ENCODE measurements around the gene RAP1B.

GRCh38 chr12:68601767-68602166, 8.9 kb upstream of the RAP1B start:
- TF ChIP-seq RAD21 (IDR thresholded peaks at IDR 0.05; ENCODE audit: low read length) (no peak), CTCF (conservative IDR thresholded peaks at IDR 0.05; ENCODE audit: low read depth, low read length) (no peak), MXI1 (IDR thresholded peaks at IDR 0.05; ENCODE audit: borderline replicate concordance, low read depth, low read length) (no peak), ELK1 (IDR thresholded peaks at IDR 0.05; ENCODE audit: borderline replicate concordance, low read depth, low read length) (no peak), RFX5 (IDR thresholded peaks at IDR 0.05; ENCODE audit: low read depth, low read length) (no peak), POLR2A (IDR thresholded peaks at IDR 0.05; ENCODE audit: low read depth, low read length) (no peak), FOS (IDR thresholded peaks at IDR 0.05; ENCODE audit: low read depth, low read length) (no peak), CHD1 (IDR thresholded peaks at IDR 0.05; ENCODE audit: low read depth, low read length) (no peak), USF2 (IDR thresholded peaks at IDR 0.05; ENCODE audit: low read depth, low read length) (no peak), CEBPB (IDR thresholded peaks at IDR 0.05; ENCODE audit: low read depth, low read length) (no peak), MAZ (IDR thresholded peaks at IDR 0.05; ENCODE audit: borderline replicate concordance, low read depth, low read length) (no peak), RCOR1 (IDR thresholded peaks at IDR 0.05; ENCODE audit: insufficient replicate concordance, low read length) (no peak), NFE2L2 (IDR thresholded peaks at IDR 0.05; ENCODE audit: low read depth, low read length) (no peak)

Data from IMR-90 (cell line).